ENCODE data around the gene NQO2. TPM values are rescaled to one million over a fixed set of nuclear protein-coding genes. Genes with fewer than 3 reads are reported as not detected.
"Not testable (repeated sequence)": the region's sequence is repeated elsewhere in the genome, so short reads cannot be mapped to it uniquely, and the experiment has no call there.

NQO2 gene
- polyA plus RNA-seq, 3 donors = 57.3 to 64.4 (median 57.6) TPM

DNA sequence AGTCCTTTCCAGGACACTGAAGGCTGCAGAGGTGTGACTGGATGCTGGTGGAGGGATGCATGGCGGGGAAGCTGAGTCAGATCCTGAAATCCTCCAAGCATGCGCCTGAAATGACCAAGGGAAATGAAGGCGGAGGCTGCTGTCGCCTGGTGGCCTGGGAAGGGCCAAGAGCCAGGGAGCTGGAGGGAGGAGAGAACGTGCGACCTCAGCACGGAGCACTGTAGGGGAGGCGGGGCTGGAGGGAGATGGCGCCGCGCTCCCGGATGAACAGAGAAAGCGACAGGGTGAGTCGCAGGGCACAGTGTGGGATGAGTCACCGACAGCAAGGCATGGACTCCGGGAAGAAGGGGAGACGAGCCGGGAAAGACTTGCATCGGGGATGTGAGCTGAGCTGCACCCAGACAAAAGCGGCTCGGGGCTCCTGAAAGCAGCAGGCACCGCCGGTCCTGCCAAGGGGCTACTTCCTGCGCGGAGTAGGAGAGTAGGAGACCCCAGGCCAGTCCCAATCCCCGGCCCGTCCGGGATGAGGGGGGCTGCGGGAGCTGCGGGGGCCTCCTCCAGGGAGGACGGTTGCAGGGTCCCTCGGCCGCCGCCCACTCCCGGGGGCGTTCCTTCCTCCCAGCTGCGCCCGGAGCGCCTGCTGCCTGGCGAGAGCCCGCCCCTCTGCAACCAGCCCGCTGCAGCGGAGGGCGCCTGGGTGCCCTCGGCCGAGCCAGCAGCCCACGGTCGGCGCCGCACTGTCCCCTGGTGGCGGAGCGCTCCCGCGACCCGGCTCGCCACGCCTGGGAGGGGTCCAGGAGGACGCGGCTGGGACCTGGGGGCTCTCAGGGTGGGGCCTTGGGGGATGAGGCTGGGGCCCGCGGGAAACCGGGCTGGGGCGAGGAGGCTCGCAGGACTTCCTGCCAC, 11.0 kb upstream of the NQO2 start:
- peak in 1 of 3 donors; percentile 82 for DNase-seq (ENCODE audit: low read depth in 3 of 3, low spot score in 2 of 3)

DNA sequence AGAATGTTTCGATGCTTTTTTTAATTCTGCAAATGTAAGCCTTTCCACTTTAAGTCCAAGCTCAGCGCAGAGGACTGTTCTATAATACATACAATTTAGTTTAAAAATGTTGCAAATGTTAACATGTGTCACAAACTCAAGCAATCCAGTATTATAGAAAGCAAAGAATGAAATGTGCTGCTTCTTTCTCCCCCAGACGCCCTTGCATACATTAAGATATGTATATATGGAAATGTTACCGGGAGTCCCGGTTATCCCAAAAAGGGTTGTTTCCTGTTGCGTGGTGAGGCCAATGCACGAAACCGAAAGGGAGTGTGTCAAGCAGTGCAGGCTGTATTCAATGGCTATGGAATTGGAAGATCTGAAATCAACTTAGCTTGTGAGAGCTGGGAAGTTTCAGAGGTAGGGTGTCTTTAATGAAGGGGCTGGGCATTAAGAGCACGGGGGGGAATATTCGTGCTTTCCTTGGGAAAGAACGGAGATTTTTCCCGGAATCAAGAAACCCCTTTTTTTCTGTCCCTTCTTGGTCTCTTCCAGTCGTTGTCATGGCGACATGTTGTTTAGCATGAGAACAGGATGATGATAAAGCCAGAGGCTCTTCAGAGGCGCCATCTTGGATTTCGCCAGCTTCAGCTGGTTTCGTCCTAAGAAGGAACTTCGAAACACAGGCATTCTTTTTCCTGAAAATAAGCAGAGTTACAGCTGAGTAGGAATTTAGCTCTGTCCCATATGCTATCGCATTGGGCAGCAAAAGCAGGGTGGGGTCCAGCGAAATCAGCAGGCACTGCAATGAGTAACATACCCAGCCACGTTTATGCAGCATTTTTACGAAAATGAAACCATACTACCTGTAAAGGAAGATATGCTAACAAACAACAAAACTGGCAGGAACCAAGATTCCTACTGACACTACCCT, 10.1 kb upstream of the NQO2 start:
- peak; percentile 99 to 100 (median 99) for DNase-seq (ENCODE audit: low read depth in 3 of 3, low spot score in 2 of 3)

DNA sequence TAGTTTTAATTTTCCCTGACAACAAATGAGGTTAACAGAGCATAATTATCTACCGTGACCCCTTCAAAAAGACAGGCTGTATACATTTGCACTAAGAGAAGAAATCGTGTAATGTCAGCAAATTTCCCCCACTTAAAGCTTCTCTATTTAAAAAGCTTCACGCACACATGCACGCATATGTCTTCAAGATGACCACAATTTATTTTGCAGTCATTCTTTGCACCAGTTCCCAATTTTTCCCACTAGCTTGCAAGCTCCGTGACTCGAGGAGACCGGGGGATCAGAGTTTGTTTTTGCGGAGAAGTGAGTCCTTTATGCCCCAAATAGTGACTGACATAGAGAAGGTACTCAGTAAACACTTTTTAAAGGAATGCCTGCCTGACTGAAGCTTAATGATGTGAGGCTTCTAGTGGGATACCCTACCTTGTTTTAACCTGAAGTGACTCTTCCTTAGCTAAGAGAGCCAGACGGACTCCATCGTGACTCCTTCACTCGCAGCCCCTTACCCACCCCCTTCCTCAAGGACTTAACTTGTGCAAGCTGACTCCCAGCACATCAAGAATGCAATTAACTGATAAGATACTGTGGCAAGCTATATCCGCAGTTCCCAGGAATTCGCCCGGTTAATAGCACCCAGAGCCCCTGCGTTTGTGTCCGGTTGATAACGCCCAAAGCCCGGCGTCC, 9.3 kb upstream of the NQO2 start:
- DNase-seq (ENCODE audit: low read depth in 3 of 3, low spot score in 2 of 3) = no peak

DNA sequence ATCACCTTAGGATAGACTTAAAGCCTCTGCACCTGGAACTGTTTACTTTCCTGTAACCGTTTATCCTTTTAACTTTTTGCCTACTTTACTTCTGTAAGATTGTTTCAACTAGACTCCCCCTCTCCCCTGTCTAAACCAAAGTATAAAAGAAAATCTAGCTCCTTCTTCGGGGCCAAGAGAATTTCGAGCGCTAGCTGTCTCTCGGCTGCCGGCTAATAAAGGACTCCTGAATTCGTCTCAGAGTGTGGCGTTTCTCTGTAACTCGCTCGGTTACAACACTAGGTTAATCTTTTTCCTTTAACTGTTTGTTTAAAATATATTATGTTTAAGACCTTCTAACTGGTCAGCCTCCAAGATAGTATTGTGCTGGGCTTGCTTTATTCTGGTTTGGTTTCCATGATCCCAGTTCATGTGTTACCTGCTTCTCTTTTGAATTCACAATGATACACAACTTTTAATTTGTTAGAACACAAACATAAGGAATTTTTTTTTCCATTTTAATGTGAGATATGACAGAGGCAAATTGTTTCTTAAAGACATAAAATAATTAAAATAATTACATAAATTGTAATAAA, 8.7 kb upstream of the NQO2 start:
- no peak for DNase-seq (ENCODE audit: low read depth in 3 of 3, low spot score in 2 of 3)

DNA sequence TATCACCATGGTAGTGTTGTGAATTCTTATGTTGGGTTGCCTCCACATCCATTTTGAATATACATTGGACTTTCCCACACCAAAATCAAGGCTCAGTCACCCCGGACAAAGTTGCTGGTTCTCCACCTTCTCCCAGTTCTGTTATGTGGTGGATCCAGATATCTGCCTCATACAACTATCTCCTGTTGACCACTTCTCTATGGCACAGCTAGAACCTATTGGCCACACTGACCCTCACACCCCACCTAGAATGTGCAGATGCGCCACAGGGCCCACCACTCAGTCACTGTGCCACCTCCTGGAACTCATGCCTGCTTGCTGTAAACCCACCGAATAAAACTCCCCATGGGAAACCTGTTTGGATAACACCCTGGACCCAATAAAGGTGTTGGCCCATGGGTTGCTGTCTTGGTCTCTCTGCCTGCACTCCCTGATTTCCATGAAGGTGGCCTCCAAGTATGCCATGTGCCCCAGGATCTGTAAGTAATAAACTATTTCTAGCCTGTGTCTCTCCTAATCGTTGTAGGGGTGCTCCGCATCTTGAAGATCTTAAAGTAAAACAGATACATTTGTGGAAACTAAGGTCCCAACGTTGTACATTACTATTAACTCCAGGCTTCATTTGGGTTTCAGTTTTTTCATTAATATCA, 7.2 kb upstream of the NQO2 start:
- no peak for DNase-seq (ENCODE audit: low read depth in 3 of 3, low spot score in 2 of 3)

GRCh38 chr6:2993755-2994317, 5.9 kb upstream of the NQO2 start:
- no peak for DNase-seq (ENCODE audit: low read depth in 3 of 3, low spot score in 2 of 3)

DNA sequence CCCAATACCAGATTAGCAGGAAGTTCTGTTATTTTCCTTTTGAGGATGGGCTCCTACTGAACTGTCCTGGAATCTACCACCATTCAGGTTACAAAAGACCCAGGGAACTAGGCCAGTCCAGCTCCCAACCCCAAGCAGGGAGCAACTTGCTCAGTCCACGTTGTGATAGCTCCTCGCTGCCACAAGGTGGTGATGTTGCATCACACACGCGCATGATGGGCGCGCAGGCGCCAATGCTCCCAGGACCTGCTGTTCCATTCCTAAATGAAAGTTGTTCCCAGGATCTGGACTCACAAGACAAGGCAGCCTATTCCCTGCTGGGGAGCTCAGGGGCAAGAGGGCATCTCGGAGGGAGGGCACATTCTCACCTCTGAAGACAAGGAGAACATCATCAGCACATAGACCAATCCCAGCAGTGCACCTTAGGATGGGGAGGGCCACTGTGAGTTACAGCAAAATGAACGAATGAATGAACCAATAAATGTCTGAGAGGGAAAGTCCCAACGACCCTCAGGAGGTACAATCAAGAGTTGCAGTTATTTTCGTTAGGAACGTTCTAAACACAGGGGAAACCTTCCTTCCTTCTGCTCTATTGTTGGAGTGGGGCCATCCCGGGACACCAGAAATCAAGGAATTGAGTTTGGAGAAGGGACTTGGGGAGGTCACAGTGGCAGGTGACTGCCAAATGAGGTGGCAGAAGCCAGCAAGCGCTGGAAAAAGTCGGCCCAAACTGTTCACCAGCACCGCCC, 1.3 kb upstream of the NQO2 start:
- not testable (repeated sequence) for DNase-seq (ENCODE audit: low read depth in 3 of 3, low spot score in 2 of 3)

DNA sequence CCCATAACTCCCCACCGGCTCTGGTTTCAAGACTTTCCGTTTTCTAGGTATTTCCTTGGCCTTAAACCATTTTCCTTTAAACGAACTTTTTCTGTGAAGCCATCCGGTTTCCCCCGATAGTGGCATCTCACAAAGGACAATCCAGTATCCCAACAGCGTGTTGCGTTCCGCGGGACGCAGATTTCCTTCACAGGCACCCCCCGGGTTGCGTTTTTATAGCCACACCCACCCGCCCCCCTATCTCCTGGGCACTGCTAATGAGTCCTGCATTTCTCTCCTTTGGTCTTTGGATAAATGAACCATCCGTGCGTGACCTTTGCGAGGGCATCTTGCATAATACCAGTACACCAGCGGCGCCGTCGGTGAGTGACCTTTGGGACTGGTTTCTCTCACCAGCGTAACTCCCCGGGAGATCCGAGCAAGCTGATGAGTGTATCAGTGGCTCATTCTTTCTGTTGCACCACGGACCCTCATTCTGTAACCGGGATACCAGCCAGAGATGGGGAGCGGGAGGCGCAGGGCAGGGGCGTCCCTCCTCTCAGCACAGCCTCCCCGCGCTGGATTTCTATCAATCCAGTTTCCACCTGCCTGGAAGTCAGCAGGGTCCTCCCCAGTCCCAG, 586 bp upstream of the NQO2 start:
- no peak for DNase-seq (ENCODE audit: low read depth in 3 of 3, low spot score in 2 of 3)

GRCh38 chr6:3001146-3001772, 1.6 kb downstream of the NQO2 start:
- DNase-seq (ENCODE audit: low read depth in 3 of 3, low spot score in 2 of 3) = no peak

DNA sequence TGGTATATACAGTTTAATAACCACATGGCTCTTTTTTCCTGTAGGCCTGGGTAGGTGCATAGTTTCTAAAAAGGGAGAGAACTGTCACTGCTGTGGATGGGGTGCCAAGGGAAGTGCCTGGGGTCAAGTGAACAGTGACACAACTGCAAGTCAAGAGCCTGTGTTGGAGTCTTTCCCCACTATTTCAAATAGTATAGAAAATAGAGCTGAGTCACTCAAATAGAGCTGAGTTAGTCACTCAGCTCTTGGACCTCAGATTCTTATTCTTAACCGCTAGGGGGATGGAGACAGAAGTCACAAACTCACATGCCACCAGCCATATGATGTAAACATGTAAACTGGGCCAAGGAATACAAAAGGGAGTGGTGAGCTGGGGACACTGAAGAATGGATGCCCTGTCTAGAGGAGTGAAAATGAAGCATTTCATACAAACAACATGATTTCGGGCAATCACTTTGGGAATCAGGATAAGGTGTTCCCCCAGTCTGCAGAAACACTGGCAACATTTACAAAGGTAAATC, 2.1 kb downstream of the NQO2 start:
- no peak for DNase-seq (ENCODE audit: low read depth in 3 of 3, low spot score in 2 of 3)

DNA sequence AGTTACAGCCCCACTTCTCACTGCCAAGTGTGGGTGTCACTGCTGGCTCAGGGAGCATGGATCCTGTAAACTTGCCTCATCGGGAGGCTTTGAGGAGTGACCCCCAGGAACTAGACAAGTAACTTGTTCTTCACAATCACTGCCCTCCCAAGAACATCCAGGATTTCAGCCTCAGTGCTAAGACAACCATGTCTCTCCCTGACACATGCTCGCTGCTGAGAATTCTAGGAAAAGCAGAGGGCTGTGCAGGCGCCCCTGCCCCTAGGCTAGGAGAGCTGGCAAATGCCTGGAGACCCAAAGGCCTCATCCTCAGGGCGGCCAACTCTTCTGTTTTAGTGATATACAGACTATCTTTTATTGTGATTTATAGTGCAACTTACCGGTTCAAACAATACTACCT, 3.5 kb downstream of the NQO2 start:
- DNase-seq (ENCODE audit: low read depth in 3 of 3, low spot score in 2 of 3) = not testable (repeated sequence)

GRCh38 chr6:3005077-3005476, 5.4 kb downstream of the NQO2 start:
- DNase-seq (ENCODE audit: low read depth in 3 of 3, low spot score in 2 of 3) = no peak

GRCh38 chr6:3005874-3006273, 6.2 kb downstream of the NQO2 start:
- no peak for DNase-seq (ENCODE audit: low read depth in 3 of 3, low spot score in 2 of 3)

DNA sequence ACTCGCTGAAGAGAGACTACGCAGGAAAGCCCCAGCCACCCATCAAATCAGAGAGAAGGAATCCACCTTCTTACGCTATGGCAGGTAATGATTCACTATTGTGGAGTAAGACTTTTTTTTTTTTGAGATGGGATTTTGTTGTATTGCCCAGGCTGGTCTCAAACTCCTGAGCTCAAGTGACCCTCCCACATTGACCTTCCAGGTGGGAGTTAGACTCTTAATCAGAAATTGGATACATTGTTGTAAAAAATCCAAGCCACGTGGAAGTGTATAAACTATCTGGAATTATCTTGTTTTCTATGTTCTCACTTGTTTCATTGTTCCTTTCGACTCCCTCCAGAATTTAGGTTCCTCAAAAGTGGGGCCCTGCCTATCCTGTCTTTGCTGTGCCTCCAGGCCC, 6.8 kb downstream of the NQO2 start:
- no peak for DNase-seq (ENCODE audit: low read depth in 3 of 3, low spot score in 2 of 3)

GRCh38 chr6:3007571-3007970, 7.9 kb downstream of the NQO2 start:
- DNase-seq (ENCODE audit: low read depth in 3 of 3, low spot score in 2 of 3) = no peak

DNA sequence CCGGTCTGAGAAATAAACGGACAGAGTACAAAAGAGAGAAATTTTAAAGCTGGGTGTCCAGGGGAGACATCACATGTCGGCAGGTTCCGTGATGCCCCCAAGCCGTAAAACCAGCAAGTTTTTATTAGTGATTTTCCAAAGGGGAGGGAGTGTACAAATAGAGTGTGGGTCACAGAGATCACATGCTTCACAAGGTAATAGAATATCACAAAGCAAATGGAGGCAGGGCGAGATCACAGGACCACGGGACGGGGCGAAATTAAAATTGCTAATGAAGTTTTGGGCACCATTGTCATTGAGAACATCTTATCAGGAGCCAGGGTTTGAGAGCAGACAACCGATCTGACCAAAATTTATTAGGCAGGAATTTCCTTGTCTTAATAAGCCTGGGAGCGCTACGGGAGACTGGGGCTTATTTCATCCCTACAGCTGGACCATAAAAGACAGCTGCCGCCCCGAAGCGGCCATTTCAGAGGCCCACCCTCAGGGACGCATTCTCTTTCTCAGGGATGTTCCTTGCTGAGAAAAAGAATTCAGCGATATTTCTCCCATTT, 9.1 kb downstream of the NQO2 start:
- not testable (repeated sequence) for DNase-seq (ENCODE audit: low read depth in 3 of 3, low spot score in 2 of 3)

DNA sequence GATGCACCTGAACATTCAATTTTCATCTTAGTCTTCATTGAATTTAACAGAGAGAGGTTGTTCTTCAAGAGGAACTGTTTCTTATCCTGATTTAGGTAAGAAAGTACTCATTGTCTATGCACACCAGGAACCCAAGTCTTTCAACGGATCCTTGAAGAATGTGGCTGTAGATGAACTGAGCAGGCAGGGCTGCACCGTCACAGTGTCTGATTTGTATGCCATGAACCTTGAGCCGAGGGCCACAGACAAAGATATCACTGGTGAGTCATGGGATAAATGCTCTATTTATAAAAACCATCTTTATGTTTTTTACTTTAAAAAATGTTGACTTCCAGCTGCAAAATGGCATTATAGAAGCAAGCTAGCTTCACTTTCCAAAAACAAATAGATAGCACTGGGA, 10.2 kb downstream of the NQO2 start:
- DNase-seq (ENCODE audit: low read depth in 3 of 3, low spot score in 2 of 3) = no peak

GRCh38 chr6:3011158-3011557, 11.5 kb downstream of the NQO2 start:
- DNase-seq (ENCODE audit: low read depth in 3 of 3, low spot score in 2 of 3) = no peak
